Stimulated activated naive CD8-positive, alpha-beta T cell treated with anti-CD3 and anti-CD28 coated beads, Interleukin-15, Interleukin-2, amounts not matched to agents 100 ng/mL and 50 ng/mL, for 24 hours (primary cell): ENCODE results near the gene EEF2K.

Source experiments
- H3K27ac Mint-ChIP-seq: one replicate; pipeline ENCODE4 v1.8.0; 2021; ENCODE audit warnings: mild to moderate bottlenecking, mixed read lengths
- H3K27me3 Mint-ChIP-seq: one replicate; pipeline ENCODE4 v1.8.0; 2021; ENCODE audit warnings: mixed read lengths
- H3K36me3 Mint-ChIP-seq: one replicate; pipeline ENCODE4 v1.8.0; 2021; ENCODE audit warnings: low read depth, mixed read lengths
- H3K4me1 Mint-ChIP-seq: one replicate; pipeline ENCODE4 v1.8.0; 2021; ENCODE audit warnings: low read depth, mixed read lengths
- H3K4me3 Mint-ChIP-seq: one replicate; pipeline ENCODE4 v1.8.0; 2021; ENCODE audit warnings: mild to moderate bottlenecking, mixed read lengths
- H3K9me3 Mint-ChIP-seq: one replicate; pipeline ENCODE4 v1.8.0; 2021; ENCODE audit warnings: mixed read lengths

EEF2K gene

GRCh38 chr16:22274916-22275315 lies 68.8 kb downstream of the EEF2K start:
- Mint-ChIP-seq H3K27ac (no peak overlapping the region), H3K36me3 (peaks cover 29% of the 10 kb centered on the region), H3K4me3 (no peak overlapping the region), H3K9me3 (no peaks in the 10 kb centered on the region), H3K4me1 (peaks cover 5% of the 10 kb centered on the region), H3K27me3 (no peaks in the 10 kb centered on the region)

DNA sequence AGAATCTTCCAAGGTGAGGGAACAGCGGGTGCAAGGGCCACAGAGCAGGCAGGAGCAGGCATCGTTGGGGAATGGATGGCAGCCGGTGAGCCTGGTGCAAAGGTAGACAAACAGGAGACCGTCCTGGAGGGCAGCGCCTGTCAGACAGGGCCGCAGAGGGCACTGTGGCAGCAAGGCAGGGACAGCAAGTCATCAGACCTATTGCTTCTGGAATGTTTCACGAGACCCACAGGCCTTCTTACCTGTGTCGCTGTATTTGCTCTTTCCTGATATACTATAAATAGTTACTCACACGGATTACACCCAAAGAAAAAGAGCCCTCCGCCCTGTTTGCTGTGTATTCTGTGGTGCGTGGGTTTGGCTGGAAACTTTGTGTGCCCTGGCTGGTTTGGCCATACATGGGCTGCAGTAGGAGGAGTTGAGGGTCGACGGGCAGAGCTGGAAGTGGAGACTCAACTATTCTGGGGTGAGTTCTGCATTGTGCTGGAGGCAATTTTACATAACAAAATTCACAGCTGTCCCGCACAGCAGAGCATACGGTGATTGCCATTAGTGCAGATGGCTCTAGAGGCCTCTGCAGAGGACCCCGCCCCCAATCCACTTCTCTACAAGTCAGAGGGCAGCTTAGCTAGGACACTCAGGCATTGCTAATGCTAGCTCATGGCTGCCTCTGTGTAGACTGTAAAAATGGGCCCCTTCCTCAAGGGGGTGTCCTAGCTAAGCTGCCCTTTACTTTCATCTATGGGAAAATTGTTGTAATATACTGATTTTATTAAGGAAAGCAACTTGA lies 72.6 kb downstream of the EEF2K start:
- Mint-ChIP-seq H3K4me3 (no peak overlapping the region), H3K4me1 (no peaks in the 10 kb centered on the region), H3K36me3 (peaks cover 32% of the 10 kb centered on the region), H3K27ac (no peak overlapping the region), H3K9me3 (no peaks in the 10 kb centered on the region), H3K27me3 (no peaks in the 10 kb centered on the region)

DNA sequence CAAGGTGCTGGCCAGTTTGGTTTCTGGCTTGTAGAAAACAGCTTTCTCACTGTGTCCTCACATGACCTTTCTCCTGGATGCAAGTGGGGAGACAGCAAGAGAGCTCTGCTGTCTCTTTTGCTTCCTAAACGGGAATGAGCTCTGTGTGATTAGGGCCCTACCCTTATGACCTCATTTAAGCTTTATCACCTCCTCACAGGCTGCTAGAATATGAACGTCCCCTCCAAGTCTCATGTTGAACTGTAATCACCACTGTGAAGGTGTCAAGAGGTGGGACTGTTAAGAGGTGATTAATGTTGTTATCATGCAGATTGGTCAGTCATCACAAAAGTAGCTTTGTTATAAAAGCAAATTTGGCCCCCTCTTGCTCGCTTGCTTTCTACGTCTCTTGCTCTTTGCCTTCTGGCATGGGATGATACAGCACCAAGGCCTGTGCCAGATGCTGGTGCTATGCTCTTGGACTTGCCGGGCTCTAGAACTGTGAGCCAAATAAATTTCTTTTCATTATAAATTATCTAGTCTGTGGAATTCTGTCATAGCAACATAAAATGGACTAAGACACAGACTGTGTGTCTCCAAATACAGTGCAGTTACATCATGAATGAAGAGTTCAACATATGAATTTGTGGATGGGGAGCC lies 76.3 kb downstream of the EEF2K start:
- Mint-ChIP-seq H3K36me3 (peaks cover 45% of the 10 kb centered on the region), H3K4me3 (no peak overlapping the region), H3K4me1 (no peaks in the 10 kb centered on the region), H3K27me3 (no peaks in the 10 kb centered on the region), H3K9me3 (no peaks in the 10 kb centered on the region), H3K27ac (no peak overlapping the region)

- H3K9me3 Mint-ChIP-seq: no peaks in the 10 kb centered on the region
- H3K4me1 Mint-ChIP-seq: no peaks in the 10 kb centered on the region
- no peak overlapping the region for H3K4me3 Mint-ChIP-seq
- H3K27me3 Mint-ChIP-seq: no peaks in the 10 kb centered on the region
- peak overlapping the region; percentile 36 for H3K27ac Mint-ChIP-seq
- H3K36me3 Mint-ChIP-seq: peaks cover 37% of the 10 kb centered on the region
Observed at GRCh38 chr16:22284637-22285036, 78.6 kb downstream of the EEF2K start.

- Mint-ChIP-seq H3K4me3 (no peak overlapping the region), H3K27me3 (no peaks in the 10 kb centered on the region), H3K9me3 (no peaks in the 10 kb centered on the region), H3K27ac (no peak overlapping the region), H3K4me1 (no peaks in the 10 kb centered on the region), H3K36me3 (peaks cover 33% of the 10 kb centered on the region)
Observed at GRCh38 chr16:22285080-22285479, 79.0 kb downstream of the EEF2K start.

- Mint-ChIP-seq H3K27me3 (no peaks in the 10 kb centered on the region), H3K9me3 (no peaks in the 10 kb centered on the region), H3K4me1 (peaks cover under 1% of the 10 kb centered on the region), H3K36me3 (no peaks in the 10 kb centered on the region), H3K27ac (no peak overlapping the region), H3K4me3 (no peak overlapping the region)
Observed at GRCh38 chr16:22291020-22291419, 84.9 kb downstream of the EEF2K start.

DNA sequence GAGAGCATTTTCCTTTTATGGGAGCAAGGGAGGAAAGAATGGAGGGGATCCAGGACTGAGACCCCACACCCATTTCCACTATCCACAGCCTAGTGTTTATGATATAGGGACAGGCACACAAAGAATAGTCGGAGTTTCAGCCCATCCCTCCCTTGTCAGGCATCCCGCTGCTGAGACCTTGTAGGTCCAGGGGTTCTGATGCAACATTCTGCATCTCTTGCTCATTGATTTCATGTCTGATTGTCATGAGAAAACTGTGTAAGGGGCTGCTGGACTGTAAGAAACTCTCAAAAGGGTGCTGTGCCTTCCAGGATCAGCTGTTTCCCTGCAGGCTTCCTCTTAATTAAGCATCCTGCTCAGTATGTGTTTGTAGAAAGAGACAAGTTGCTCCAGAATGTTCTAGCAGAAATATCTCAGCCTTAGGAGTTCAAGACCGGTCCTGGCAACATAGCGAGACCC lies 85.8 kb downstream of the EEF2K start:
- Mint-ChIP-seq H3K36me3 (no peaks in the 10 kb centered on the region), H3K9me3 (no peaks in the 10 kb centered on the region), H3K27ac (no peak overlapping the region), H3K4me1 (peaks cover 8% of the 10 kb centered on the region), H3K27me3 (no peaks in the 10 kb centered on the region), H3K4me3 (no peak overlapping the region)

- H3K4me3 Mint-ChIP-seq: no peak overlapping the region
- H3K4me1 Mint-ChIP-seq: peaks cover 9% of the 10 kb centered on the region
- H3K36me3 Mint-ChIP-seq: no peaks in the 10 kb centered on the region
- no peaks in the 10 kb centered on the region for H3K27me3 Mint-ChIP-seq
- H3K27ac Mint-ChIP-seq: no peak overlapping the region
- no peaks in the 10 kb centered on the region for H3K9me3 Mint-ChIP-seq
Observed at GRCh38 chr16:22292320-22292719, 86.2 kb downstream of the EEF2K start.

DNA sequence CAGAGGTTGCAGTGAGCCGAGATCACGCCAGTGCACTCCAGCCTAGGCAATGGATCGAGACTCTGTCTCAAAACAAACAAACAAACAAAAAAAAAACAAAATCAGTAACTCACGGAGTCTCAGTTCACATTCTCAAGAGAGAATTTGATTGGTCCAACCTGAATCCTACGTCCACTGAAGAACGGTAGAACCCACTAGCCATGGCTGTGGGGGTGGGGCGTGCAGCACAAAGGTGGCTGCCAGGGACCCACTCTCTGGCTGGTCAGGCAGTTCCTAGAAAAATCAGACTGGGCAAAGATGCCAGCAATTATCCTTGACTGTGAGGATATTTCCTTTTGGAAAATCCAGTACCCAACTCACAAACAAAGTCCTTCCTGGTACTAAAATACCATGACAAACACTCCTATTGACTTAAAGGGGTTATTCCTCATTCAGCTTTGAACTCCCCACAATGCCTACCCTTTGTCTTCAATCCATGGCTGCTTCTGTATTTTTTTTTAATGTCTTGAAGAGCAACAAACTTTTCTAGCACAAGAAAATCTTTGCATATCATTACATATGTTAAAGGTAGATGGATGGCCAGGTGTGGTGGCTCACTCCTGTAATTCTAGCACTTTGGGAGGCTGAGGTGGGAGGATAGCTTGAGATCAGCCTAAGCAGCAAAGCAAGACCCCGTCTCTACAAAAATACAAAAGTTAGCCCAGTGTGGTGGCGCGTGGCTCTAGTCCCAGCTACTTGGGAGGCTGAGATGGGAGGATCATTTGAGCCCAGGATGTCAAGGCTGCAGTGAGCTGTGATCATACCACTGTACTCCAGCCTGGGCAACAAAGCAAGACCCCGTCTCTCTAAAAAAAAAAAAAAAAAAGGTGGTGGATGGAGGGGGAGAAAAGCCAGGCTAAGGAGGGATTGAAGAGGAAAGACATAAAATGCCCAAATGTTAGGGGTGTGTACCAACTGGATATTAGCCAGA lies 87.3 kb downstream of the EEF2K start:
- Mint-ChIP-seq H3K36me3 (peaks cover 9% of the 10 kb centered on the region), H3K4me3 (no peak overlapping the region), H3K9me3 (no peaks in the 10 kb centered on the region), H3K27ac (no peak overlapping the region), H3K4me1 (peaks cover 14% of the 10 kb centered on the region), H3K27me3 (no peaks in the 10 kb centered on the region)

DNA sequence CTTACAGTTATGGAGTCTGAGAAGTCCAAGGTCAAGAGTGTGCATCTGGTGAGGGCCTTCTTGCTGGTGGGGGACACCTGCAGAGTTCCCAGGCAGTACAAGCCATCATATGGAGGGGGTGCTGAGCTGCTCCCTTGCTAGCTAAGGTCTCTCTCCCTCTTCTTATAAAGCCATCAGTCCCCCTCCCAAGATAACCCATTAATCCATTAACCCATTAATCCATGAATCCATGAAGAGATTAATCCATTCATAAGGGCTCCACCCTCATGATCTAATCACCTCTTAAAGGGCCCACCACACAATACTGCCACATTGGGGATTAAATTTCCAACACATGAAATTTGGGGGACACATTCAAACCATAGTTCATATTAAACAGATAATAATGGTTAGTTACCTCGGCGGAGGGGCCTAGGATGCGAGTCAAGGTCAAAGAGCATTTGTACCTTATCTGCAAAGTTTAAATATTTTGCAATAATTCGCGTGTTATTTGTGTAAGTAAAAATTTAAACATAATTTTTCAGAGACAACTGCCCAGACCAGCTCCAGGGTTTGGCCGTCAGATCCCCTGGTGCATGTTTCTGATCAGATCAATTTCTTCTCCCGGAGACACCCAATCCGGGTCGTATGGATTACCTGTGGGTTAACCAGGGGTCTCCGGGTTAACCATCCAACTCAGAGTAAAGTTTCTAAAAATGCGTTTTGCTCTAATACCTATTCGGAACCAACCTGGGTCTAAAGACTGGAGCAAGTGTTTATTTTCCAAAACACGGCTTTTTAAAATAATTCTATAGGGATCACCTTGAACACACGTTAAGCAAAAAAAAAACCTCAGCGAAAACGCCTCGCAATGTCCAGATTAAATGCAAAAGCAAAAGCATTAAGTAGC lies 90.4 kb downstream of the EEF2K start:
- H3K36me3 Mint-ChIP-seq: peaks cover 34% of the 10 kb centered on the region

GRCh38 chr16:22297114-22297870 lies 91.2 kb downstream of the EEF2K start, which contains the start of gene POLR3E:
Gene POLR3E (plus strand): TSS chr16:22297409. CDS start chr16:22302969, 5,560 bp downstream.
- Mint-ChIP-seq H3K27me3 (no peaks in the 10 kb centered on the region), H3K4me3 (peak within 1 kb of the TSS; percentile 97), H3K9me3 (no peaks in the 10 kb centered on the region), H3K4me1 (peaks cover 45% of the 10 kb centered on the region), H3K36me3 (peaks cover 39% of the 10 kb centered on the region), H3K27ac (peak within 1 kb of the TSS; percentile 98)

More for the DNA sequence above, 90.4 kb downstream of the EEF2K start:
- Mint-ChIP-seq H3K4me1 (peaks cover 42% of the 10 kb centered on the region), H3K27me3 (no peaks in the 10 kb centered on the region), H3K9me3 (no peaks in the 10 kb centered on the region), H3K4me3 (peak overlapping the region; percentile 97), H3K27ac (peak overlapping the region; percentile 98)

DNA sequence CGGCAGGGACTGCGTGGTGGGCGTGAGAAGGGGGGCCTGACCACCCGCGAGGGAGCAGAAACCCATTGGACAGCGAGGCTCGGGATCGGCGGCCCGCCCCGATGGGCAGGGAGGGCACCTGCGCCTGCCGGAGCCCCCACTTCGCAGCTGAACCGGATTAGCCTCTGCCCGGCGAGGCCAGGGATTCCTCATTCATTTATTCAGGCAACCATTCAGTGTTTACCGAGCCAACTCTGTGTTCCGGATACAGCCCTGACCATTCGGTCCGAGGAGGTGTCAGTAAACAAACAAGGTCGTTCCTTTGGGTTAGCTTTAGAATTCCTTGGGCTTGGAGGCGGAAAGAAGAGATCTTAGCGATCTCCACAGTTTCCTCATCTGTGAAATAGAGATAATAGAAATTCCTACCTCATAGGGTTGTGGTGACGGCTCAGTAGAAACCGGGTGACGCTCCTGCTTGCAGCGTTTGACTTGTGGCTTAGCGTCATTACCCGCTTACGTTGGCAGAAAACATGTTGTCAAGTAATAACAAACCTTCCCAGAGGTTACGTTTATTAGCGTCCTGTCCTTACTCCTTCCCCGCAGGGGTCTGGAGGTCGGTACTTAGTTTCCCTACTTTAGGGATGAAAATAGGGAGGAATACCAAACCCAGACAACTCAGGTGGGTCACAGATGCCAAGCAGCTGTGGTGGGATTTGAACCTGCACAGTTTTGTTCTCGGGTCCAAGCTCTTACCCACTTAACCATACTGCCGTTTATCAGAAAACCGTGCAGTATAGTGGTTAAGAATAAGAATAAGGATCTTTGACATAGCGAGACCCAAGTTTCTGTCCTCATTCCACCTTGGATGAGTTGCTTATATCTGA lies 92.0 kb downstream of the EEF2K start:
- H3K36me3 Mint-ChIP-seq: peaks cover 47% of the 10 kb centered on the region
- peaks cover 45% of the 10 kb centered on the region for H3K4me1 Mint-ChIP-seq
- H3K27ac Mint-ChIP-seq: peak overlapping the region; percentile 98
- no peaks in the 10 kb centered on the region for H3K9me3 Mint-ChIP-seq
- peak overlapping the region; percentile 97 for H3K4me3 Mint-ChIP-seq
- no peaks in the 10 kb centered on the region for H3K27me3 Mint-ChIP-seq

- Mint-ChIP-seq H3K27ac (peak overlapping the region; percentile 98), H3K27me3 (no peaks in the 10 kb centered on the region), H3K4me3 (peak overlapping the region; percentile 97), H3K9me3 (no peaks in the 10 kb centered on the region), H3K4me1 (peaks cover 45% of the 10 kb centered on the region), H3K36me3 (peaks cover 52% of the 10 kb centered on the region)
Observed at GRCh38 chr16:22299036-22299435, 93.0 kb downstream of the EEF2K start.
